Left ventricle myocardium inferior (tissue), 1 donor: ENCODE measurements around the gene ARHGAP32. TPM values are rescaled to one million over a fixed set of nuclear protein-coding genes. Genes with fewer than 3 reads are reported as not detected.

Experiments
- DNase-seq: peaks from one replicate; pipeline ENCODE4 v3.0.0-alpha.2; 2020
- H3K27ac ChIP-seq: fragments of 200-600 bp; replicated peaks from 2 replicates; pipeline ENCODE4 v1.8.0; 2021
- H3K27me3 ChIP-seq: fragments of 200-600 bp; 2 replicates; pipeline ENCODE4 v1.8.0; 2021; ENCODE audit warnings: low read depth
- H3K36me3 ChIP-seq: fragments of 200-600 bp; 2 replicates; pipeline ENCODE4 v1.8.0; 2021
- H3K4me1 ChIP-seq: fragments of 200-600 bp; 2 replicates; pipeline ENCODE4 v1.8.0; 2021
- H3K4me3 ChIP-seq: fragments of 200-600 bp; 2 replicates; pipeline ENCODE4 v1.8.0; 2021; ENCODE audit warnings: mild to moderate bottlenecking, moderate library complexity
- H3K9me3 ChIP-seq: fragments of 200-600 bp; replicated peaks from 2 replicates; pipeline ENCODE4 v1.8.0; 2021
- intact Hi-C: fragments of 100-400 bp; cut with micrococcal nuclease; formaldehyde crosslinking; loops from one replicate; pipeline ENCODE4 v1.11.0; 2022
- total RNA-seq: library from RNA; stranded (reverse); fragmentation: NEBNext Ultra II Directional; extraction: Animal tissue kit (Norgen Biotek cat#: 25700); gene quantifications from one replicate; pipeline ENCODE4 v1.2.1, GENCODE V29; 2021
- TF ChIP-seq, protein P1 (sequence below): fragments of 200-600 bp; IDR thresholded peaks from 2 replicates; pipeline ENCODE4 v1.8.0; 2021; ENCODE audit warnings: antibody characterized with exemption, mild to moderate bottlenecking, borderline replicate concordance
- donor health status: DM: no; HTN: yes; CAD: no; lungs with severe emphysema.

ARHGAP32 gene
- total RNA-seq, 1 donor from 2014 or later, result 5.3 TPM

DNA sequence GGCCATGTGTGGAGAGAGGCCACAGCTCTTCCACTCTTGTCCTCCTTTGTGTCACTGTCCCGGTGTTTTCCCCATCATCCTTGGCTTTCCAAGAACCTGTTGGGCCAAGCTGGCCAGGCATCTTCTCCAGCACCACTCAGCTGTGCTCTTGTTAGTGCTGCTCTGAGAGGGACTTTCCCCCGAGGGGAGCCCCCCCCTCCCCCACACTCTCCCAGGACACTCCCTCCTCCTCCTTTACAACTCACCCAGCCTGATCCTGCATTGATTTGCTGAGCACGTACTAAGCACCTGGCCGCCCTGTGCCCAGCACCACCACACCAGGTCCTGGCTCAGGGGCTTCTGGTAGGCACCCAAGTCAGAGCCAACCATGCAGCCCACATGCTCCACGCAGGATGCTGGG lies 262.7 kb downstream of the ARHGAP32 start:
- DNase-seq, result no peak
- no peaks in the 10 kb centered on the region for H3K36me3 ChIP-seq
- H3K9me3 ChIP-seq, result no peaks in the 10 kb centered on the region
- H3K4me3 ChIP-seq, result no peak overlapping the region
- intact Hi-C loops, result no loop called here
- no peak overlapping the region for H3K27ac ChIP-seq
- H3K4me1 ChIP-seq, result no peaks in the 10 kb centered on the region
- H3K27me3 ChIP-seq, result peaks cover 36% of the 10 kb centered on the region
- TF ChIP-seq, protein P1, sequence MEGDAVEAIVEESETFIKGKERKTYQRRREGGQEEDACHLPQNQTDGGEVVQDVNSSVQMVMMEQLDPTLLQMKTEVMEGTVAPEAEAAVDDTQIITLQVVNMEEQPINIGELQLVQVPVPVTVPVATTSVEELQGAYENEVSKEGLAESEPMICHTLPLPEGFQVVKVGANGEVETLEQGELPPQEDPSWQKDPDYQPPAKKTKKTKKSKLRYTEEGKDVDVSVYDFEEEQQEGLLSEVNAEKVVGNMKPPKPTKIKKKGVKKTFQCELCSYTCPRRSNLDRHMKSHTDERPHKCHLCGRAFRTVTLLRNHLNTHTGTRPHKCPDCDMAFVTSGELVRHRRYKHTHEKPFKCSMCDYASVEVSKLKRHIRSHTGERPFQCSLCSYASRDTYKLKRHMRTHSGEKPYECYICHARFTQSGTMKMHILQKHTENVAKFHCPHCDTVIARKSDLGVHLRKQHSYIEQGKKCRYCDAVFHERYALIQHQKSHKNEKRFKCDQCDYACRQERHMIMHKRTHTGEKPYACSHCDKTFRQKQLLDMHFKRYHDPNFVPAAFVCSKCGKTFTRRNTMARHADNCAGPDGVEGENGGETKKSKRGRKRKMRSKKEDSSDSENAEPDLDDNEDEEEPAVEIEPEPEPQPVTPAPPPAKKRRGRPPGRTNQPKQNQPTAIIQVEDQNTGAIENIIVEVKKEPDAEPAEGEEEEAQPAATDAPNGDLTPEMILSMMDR, result no peak

GRCh38 chr11:128928400-128928799 lies 263.7 kb downstream of the ARHGAP32 start:
- Histone ChIP-seq H3K27ac (no peak overlapping the region), H3K36me3 (no peaks in the 10 kb centered on the region), H3K27me3 (peaks cover 36% of the 10 kb centered on the region), H3K9me3 (no peaks in the 10 kb centered on the region), H3K4me3 (no peak overlapping the region), H3K4me1 (no peaks in the 10 kb centered on the region)
- TF ChIP-seq, protein P1, result no peak
- intact Hi-C loops, result no loop called here
- no peak for DNase-seq

GRCh38 chr11:128927683-128928336 lies 264.3 kb downstream of the ARHGAP32 start:
- TF ChIP-seq, protein P1, result no peak
- H3K9me3 ChIP-seq, result no peaks in the 10 kb centered on the region
- DNase-seq, result no peak
- H3K27ac ChIP-seq, result no peak overlapping the region
- no peak overlapping the region for H3K4me3 ChIP-seq
- intact Hi-C loops, result no loop called here
- H3K27me3 ChIP-seq, result peaks cover 39% of the 10 kb centered on the region
- no peaks in the 10 kb centered on the region for H3K4me1 ChIP-seq
- H3K36me3 ChIP-seq, result no peaks in the 10 kb centered on the region

DNA sequence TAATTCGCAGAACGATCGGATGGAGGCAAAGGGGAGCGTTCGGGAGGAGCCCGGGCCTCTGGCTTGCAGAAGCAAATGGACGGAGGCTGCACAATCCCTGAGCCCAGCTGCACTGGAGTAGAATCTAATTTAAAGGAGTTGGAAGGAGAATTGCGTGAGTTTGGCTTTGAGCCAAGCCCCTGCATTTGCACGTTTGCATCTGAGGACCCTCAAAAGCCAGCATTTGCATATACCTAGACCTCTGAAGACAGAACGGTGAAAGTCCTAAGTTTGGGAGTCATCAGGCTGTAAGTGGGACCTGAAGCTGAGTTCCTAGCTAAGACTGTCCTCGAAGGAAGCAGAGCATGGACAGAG lies 265.0 kb downstream of the ARHGAP32 start:
- H3K4me3 ChIP-seq, result no peak overlapping the region
- intact Hi-C loops, result no loop called here
- TF ChIP-seq, protein P1, result no peak

GRCh38 chr11:128926437-128927107 lies 265.6 kb downstream of the ARHGAP32 start:
- intact Hi-C loops, result no loop called here
- TF ChIP-seq, protein P1, result no peak
- H3K9me3 ChIP-seq, result no peaks in the 10 kb centered on the region

More for the DNA sequence above, 265.0 kb downstream of the ARHGAP32 start:
- H3K9me3 ChIP-seq, result no peaks in the 10 kb centered on the region
- no peaks in the 10 kb centered on the region for H3K4me1 ChIP-seq
- H3K27ac ChIP-seq, result no peak overlapping the region
- H3K27me3 ChIP-seq, result peaks cover 35% of the 10 kb centered on the region
- DNase-seq, result no peak
- H3K36me3 ChIP-seq, result no peaks in the 10 kb centered on the region

More at GRCh38 chr11:128926437-128927107, 265.6 kb downstream of the ARHGAP32 start:
- Histone ChIP-seq H3K27me3 (peaks cover 34% of the 10 kb centered on the region), H3K36me3 (no peaks in the 10 kb centered on the region), H3K4me1 (no peaks in the 10 kb centered on the region), H3K27ac (no peak overlapping the region), H3K4me3 (no peak overlapping the region)
- no peak for DNase-seq
